GM23338 (cell line): ENCODE results near the gene PPCDC. TPM values are rescaled to one million over a fixed set of nuclear protein-coding genes. Genes with fewer than 3 reads are reported as not detected.

ENCODE experiments used
- ATAC-seq: fragments of 200-7000 bp; cut with Tn5 transposase; 3 replicates; pipeline ENCODE4 v1.9.1; 2020
- DNase-seq: peaks from one replicate; pipeline ENCODE4 v3.0.0-alpha.2; 2015; ENCODE audit warnings: low spot score
- H2AFZ ChIP-seq: fragments of 200-600 bp; sonication (generic); 2 replicates; pipeline ENCODE4 v1.8.0; 2016; ENCODE audit warnings: antibody characterized with exemption, mild to moderate bottlenecking, moderate library complexity
- H3F3A ChIP-seq: fragments of 200-600 bp; sonication (generic); replicated peaks from 2 replicates; pipeline ENCODE4 v1.8.0; 2017; ENCODE audit warnings: antibody characterized with exemption, mixed run types, low read depth
- H3K27ac ChIP-seq: fragments of 200-600 bp; sonication (generic); 2 replicates; pipeline ENCODE4 v1.6.1; 2016; ENCODE audit warnings: low read depth
- H3K27me3 ChIP-seq: fragments of 200-600 bp; sonication (generic); 2 replicates; pipeline ENCODE4 v1.8.0; 2016; ENCODE audit warnings: mild to moderate bottlenecking, mixed run types, moderate library complexity; ENCODE audit not compliant: insufficient read depth
- H3K36me3 ChIP-seq: fragments of 200-600 bp; sonication (generic); 2 replicates; pipeline ENCODE4 v1.8.0; 2016; ENCODE audit warnings: mild to moderate bottlenecking; ENCODE audit not compliant: insufficient read depth
- H3K4me1 ChIP-seq: fragments of 200-600 bp; sonication (generic); 2 replicates; pipeline ENCODE4 v1.8.0; 2016; ENCODE audit warnings: mild to moderate bottlenecking, moderate library complexity; ENCODE audit not compliant: insufficient read depth
- H3K4me2 ChIP-seq: fragments of 200-600 bp; sonication (generic); 2 replicates; pipeline ENCODE4 v1.7.1; 2017; ENCODE audit warnings: mixed run types
- H3K4me3 ChIP-seq: fragments of 200-600 bp; sonication (generic); 2 replicates; pipeline ENCODE4 v1.6.1; 2016; ENCODE audit warnings: mixed run types
- H3K79me2 ChIP-seq: fragments of 200-600 bp; sonication (generic); replicated peaks from 2 replicates; pipeline ENCODE4 v1.8.0; 2017; ENCODE audit warnings: mild to moderate bottlenecking; ENCODE audit not compliant: insufficient read depth
- H3K9me2 ChIP-seq: fragments of 200-600 bp; sonication (generic); 2 replicates; pipeline ENCODE4 v1.8.0; 2017; ENCODE audit not compliant: insufficient read depth
- H4K20me1 ChIP-seq: fragments of 200-600 bp; sonication (generic); replicated peaks from 2 replicates; pipeline ENCODE4 v1.8.0; 2017; ENCODE audit warnings: mild to moderate bottlenecking; ENCODE audit not compliant: insufficient read depth
- H3K27ac Mint-ChIP-seq: 2 replicates; pipeline ENCODE4 v1.8.0; 2020; ENCODE audit warnings: inconsistent platforms, mild to moderate bottlenecking, moderate library complexity, mixed read lengths
- H3K27me3 Mint-ChIP-seq: 3 replicates; pipeline ENCODE4 v1.8.0; 2022; ENCODE audit warnings: low read depth, mild to moderate bottlenecking, moderate library complexity, mixed read lengths, inconsistent platforms; ENCODE audit not compliant: insufficient read depth, poor library complexity
- H3K36me3 Mint-ChIP-seq: 3 replicates; pipeline ENCODE4 v1.8.0; 2021; ENCODE audit warnings: low read depth, mild to moderate bottlenecking, inconsistent platforms, moderate library complexity, mixed read lengths
- H3K4me1 Mint-ChIP-seq: 3 replicates; pipeline ENCODE4 v1.8.0; 2020; ENCODE audit warnings: mild to moderate bottlenecking, inconsistent platforms, mixed read lengths
- H3K4me3 Mint-ChIP-seq: 3 replicates; pipeline ENCODE4 v1.8.0; 2021; ENCODE audit warnings: moderate library complexity, mild to moderate bottlenecking, inconsistent platforms, mixed read lengths
- H3K9me3 Mint-ChIP-seq: 3 replicates; pipeline ENCODE4 v1.8.0; 2020; ENCODE audit warnings: moderate library complexity, mild to moderate bottlenecking, inconsistent platforms, mixed read lengths
- CREB1 ChIP-seq: fragments of 250-450 bp; sonication (Bioruptor Pico); IDR thresholded peaks from 2 replicates; pipeline ENCODE4 v1.5.0; 2020; ENCODE audit warnings: low read depth, mild to moderate bottlenecking, moderate library complexity
- EZH2 ChIP-seq: fragments of 200-600 bp; sonication (generic); IDR thresholded peaks from one replicate; pipeline ENCODE4 v1.8.0; 2017; ENCODE audit warnings: antibody characterized with exemption, mild to moderate bottlenecking, low read depth; ENCODE audit not compliant: unreplicated experiment
- JUNB ChIP-seq: IDR thresholded peaks from one replicate; pipeline ENCODE4 v1.6.1; 2016; ENCODE audit warnings: antibody characterized with exemption; ENCODE audit not compliant: unreplicated experiment
- NANOG ChIP-seq: IDR thresholded peaks from 2 replicates; pipeline ENCODE4 v1.6.1; 2016; ENCODE audit warnings: antibody characterized with exemption, borderline replicate concordance
- POLR2AphosphoS5 ChIP-seq: IDR thresholded peaks from 2 replicates; pipeline ENCODE4 v1.6.1; 2016; ENCODE audit warnings: antibody characterized with exemption, low read depth
- STAT1 ChIP-seq: IDR thresholded peaks from one replicate; pipeline ENCODE4 v1.6.1; 2016; ENCODE audit warnings: antibody characterized with exemption; ENCODE audit not compliant: unreplicated experiment
- ZNF114 ChIP-seq: fragments of 250-450 bp; sonication (Bioruptor Pico); IDR thresholded peaks from 2 replicates; pipeline ENCODE4 v1.5.0; 2020; ENCODE audit warnings: mild to moderate bottlenecking, moderate library complexity
- ZNF331 ChIP-seq: fragments of 250-450 bp; sonication (Bioruptor Pico); IDR thresholded peaks from 2 replicates; pipeline ENCODE4 v1.5.0; 2020; ENCODE audit warnings: low read depth, mild to moderate bottlenecking, moderate library complexity
- polyA plus RNA-seq: library from polyadenylated mRNA; unstranded; fragments of >200 nt; fragmentation: Nextera tagmentation; extraction: Ambion mirVana; gene quantifications from 2 replicates; pipeline ENCODE4 v1.2.1, GENCODE V29; 2016
- total RNA-seq: library from RNA; depleted of rRNA; stranded (reverse); fragments of >200 nt; shearing (Covaris generic); gene quantifications from 2 replicates; pipeline ENCODE4 v1.2.3, GENCODE V29; 2014
- TF ChIP-seq, protein P1 (sequence below), 2 experiments: fragments of 200-600 bp in 1 of 2; sonication (generic) in 1 of 2; conservative IDR thresholded peaks; 2 replicates each; pipeline versions ENCODE4 v1.5.1 to v1.6.1; 2016 to 2017; ENCODE audit warnings: antibody characterized with exemption in 2 of 2, low read depth in 2 of 2, mild to moderate bottlenecking in 2 of 2, moderate library complexity in 1 of 2
- TF ChIP-seq, protein P2 (sequence below): IDR thresholded peaks from one replicate; pipeline ENCODE4 v1.6.1; 2018; ENCODE audit warnings: antibody characterized with exemption; ENCODE audit not compliant: unreplicated experiment

The PPCDC gene
- total and polyA plus RNA-seq, 2 experiments from 2014 or later: 17.8 to 40.2 TPM

DNA sequence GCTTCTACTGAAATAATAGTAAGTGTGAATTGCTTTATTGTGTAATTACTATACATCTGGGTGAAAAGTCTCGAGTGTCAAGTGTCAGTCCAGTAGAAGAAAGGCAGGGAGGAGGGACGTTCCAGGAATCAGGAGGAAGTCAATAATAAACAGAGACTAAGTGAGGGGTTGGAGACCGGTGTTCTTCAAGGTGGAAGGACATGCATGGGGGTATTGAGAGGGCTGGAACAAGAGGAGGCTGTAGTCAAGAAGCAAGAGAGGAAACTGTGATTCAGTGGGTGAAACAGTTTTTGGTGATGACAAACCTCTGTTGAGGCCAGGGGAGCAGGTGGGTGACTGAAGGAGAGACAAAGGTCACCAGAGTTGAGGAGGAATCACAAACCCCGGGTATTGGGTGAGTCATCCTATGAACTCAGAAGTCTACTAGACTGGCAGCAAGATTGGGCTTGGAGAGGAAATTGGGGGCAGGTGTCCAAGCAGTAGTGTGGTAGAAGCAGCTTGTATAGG lies 39.6 kb upstream of the PPCDC start (continued):
- TF ChIP-seq, protein P1, sequence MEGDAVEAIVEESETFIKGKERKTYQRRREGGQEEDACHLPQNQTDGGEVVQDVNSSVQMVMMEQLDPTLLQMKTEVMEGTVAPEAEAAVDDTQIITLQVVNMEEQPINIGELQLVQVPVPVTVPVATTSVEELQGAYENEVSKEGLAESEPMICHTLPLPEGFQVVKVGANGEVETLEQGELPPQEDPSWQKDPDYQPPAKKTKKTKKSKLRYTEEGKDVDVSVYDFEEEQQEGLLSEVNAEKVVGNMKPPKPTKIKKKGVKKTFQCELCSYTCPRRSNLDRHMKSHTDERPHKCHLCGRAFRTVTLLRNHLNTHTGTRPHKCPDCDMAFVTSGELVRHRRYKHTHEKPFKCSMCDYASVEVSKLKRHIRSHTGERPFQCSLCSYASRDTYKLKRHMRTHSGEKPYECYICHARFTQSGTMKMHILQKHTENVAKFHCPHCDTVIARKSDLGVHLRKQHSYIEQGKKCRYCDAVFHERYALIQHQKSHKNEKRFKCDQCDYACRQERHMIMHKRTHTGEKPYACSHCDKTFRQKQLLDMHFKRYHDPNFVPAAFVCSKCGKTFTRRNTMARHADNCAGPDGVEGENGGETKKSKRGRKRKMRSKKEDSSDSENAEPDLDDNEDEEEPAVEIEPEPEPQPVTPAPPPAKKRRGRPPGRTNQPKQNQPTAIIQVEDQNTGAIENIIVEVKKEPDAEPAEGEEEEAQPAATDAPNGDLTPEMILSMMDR (conservative IDR thresholded peaks at IDR 0.05; ENCODE audit: low read depth in 2 of 2): no peak
- no peak for TF ChIP-seq NANOG
- TF ChIP-seq, protein P2, sequence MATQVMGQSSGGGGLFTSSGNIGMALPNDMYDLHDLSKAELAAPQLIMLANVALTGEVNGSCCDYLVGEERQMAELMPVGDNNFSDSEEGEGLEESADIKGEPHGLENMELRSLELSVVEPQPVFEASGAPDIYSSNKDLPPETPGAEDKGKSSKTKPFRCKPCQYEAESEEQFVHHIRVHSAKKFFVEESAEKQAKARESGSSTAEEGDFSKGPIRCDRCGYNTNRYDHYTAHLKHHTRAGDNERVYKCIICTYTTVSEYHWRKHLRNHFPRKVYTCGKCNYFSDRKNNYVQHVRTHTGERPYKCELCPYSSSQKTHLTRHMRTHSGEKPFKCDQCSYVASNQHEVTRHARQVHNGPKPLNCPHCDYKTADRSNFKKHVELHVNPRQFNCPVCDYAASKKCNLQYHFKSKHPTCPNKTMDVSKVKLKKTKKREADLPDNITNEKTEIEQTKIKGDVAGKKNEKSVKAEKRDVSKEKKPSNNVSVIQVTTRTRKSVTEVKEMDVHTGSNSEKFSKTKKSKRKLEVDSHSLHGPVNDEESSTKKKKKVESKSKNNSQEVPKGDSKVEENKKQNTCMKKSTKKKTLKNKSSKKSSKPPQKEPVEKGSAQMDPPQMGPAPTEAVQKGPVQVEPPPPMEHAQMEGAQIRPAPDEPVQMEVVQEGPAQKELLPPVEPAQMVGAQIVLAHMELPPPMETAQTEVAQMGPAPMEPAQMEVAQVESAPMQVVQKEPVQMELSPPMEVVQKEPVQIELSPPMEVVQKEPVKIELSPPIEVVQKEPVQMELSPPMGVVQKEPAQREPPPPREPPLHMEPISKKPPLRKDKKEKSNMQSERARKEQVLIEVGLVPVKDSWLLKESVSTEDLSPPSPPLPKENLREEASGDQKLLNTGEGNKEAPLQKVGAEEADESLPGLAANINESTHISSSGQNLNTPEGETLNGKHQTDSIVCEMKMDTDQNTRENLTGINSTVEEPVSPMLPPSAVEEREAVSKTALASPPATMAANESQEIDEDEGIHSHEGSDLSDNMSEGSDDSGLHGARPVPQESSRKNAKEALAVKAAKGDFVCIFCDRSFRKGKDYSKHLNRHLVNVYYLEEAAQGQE: no peak

DNA sequence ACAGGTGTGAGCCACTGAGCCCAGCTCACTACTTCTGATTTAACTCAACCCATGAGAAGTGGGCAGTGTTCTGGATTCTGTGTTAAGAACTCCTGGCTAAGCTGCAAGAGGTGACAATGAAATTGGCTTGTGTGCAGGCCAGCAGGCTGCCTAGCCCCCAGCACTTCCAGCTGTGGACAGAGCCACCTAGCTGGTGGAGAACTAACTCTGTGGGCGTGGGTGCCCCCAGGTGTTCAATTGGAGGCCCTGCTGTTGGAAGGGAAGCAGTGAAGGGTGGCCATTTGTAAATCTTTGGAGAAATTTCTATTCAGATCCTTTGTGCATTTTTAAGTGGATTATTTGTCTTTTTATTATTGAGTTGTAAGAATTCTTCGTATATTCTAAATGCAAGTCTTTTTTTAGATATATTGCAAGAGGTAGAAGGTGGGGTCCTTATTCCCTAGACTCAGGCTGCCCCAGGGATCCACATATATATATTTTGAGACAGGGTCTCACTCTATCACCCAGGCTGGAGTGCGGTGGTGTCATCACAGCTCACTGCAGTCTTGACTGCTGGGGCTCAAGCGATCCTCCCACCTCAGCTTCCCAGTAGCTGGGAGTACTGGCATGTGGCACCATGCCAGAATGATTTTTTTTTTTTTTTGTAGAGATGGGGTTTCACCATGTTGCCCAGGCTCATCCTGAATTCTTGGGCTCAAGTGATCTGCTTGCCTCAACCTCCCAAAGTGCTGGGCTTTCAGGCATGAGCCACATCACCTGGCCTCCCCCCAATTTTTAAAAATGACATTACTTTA lies 35.2 kb upstream of the PPCDC start:
- Histone ChIP-seq H4K20me1 (no peaks in the 10 kb centered on the region), H2AFZ (no peak overlapping the region), H3K4me2 (no peak overlapping the region), H3K27me3 (no peaks in the 10 kb centered on the region), H3K79me2 (no peaks in the 10 kb centered on the region), H3K27ac (no peak overlapping the region), H3F3A (no peaks in the 10 kb centered on the region), H3K4me1 (no peaks in the 10 kb centered on the region), H3K9me2 (no peaks in the 10 kb centered on the region), H3K36me3 (no peaks in the 10 kb centered on the region), H3K4me3 (no peak overlapping the region)
- no peaks in the 10 kb centered on the region for H3K4me1 Mint-ChIP-seq
- peaks cover 12% of the 10 kb centered on the region for H3K27me3 Mint-ChIP-seq
- DNase-seq (peak; percentile 87), ATAC-seq (peak; percentile 99)
- no peak overlapping the region for H3K4me3 Mint-ChIP-seq
- H3K36me3 Mint-ChIP-seq: no peaks in the 10 kb centered on the region
- H3K27ac Mint-ChIP-seq: no peak overlapping the region
- no peaks in the 10 kb centered on the region for H3K9me3 Mint-ChIP-seq
- TF ChIP-seq JUNB (no peak), NANOG (no peak), ZNF331 (CRISPR knock-in tag) (no peak), EZH2 (no peak), ZNF114 (no peak), POLR2AphosphoS5 (no peak), STAT1 (no peak), CREB1 (CRISPR knock-in tag) (no peak)
- TF ChIP-seq, protein P2: peak; percentile 82
